Stimulated activated naive B cell treated with anti-CD40 and anti-IgM and Interleukin-4, amounts not matched to agents 10 μg/mL and 1 μg/mL and 100 μg/mL, for 72 hours (primary cell): ENCODE data around the gene STIM1.
A peak's percentile ranks its signal among the peaks of the same experiment; 100 is the strongest.

Experiments used
- ATAC-seq, 2 donors: fragments of 150-1000 bp; cut with Tn5 transposase; replicated peaks; 2 replicates each; pipeline ENCODE4 v1.10.0; 2021; ENCODE audit warnings: moderate library complexity in 1 of 2
- DNase-seq: peaks from one replicate; pipeline ENCODE4 v3.0.0; 2021
- H3K27ac Mint-ChIP-seq: one replicate; pipeline ENCODE4 v1.8.0; 2022; ENCODE audit warnings: mild to moderate bottlenecking, mixed read lengths
- H3K27me3 Mint-ChIP-seq, 2 donors: one replicate each; pipeline ENCODE4 v1.8.0; 2022; ENCODE audit warnings: mixed read lengths in 2 of 2
- H3K36me3 Mint-ChIP-seq, 2 donors: one replicate each; pipeline ENCODE4 v1.8.0; 2022; ENCODE audit warnings: mixed read lengths in 2 of 2, mild to moderate bottlenecking in 1 of 2
- H3K4me1 Mint-ChIP-seq, 2 donors: one replicate each; pipeline ENCODE4 v1.8.0; 2022; ENCODE audit warnings: mixed read lengths in 2 of 2, mild to moderate bottlenecking in 1 of 2
- H3K4me3 Mint-ChIP-seq, 2 donors: one replicate each; pipeline ENCODE4 v1.8.0; 2022; ENCODE audit warnings: mild to moderate bottlenecking in 2 of 2, mixed read lengths in 2 of 2, moderate library complexity in 1 of 2
- H3K9me3 Mint-ChIP-seq, 2 donors: one replicate each; pipeline ENCODE4 v1.8.0; 2022; ENCODE audit warnings: mixed read lengths in 2 of 2, mild to moderate bottlenecking in 1 of 2

Gene STIM1

GRCh38 chr11:3972431-3972830 is 117.0 kb downstream of the STIM1 start:
- no peaks in the 10 kb centered on the region for H3K27me3 Mint-ChIP-seq
- peaks cover 16 to 36% of the 10 kb centered on the region in 2 donors for H3K36me3 Mint-ChIP-seq
- DNase-seq (no peak), ATAC-seq (no peak)
- H3K4me1 Mint-ChIP-seq: peaks cover 16 to 49% of the 10 kb centered on the region in 2 donors
- no peak overlapping the region for H3K27ac Mint-ChIP-seq
- H3K9me3 Mint-ChIP-seq: no peaks in the 10 kb centered on the region
- H3K4me3 Mint-ChIP-seq: no peak overlapping the region

- Mint-ChIP-seq H3K4me1 (peaks cover 22 to 46% of the 10 kb centered on the region in 2 donors), H3K9me3 (no peaks in the 10 kb centered on the region), H3K36me3 (peaks cover 8 to 26% of the 10 kb centered on the region in 2 donors), H3K4me3 (no peak overlapping the region), H3K27ac (no peak overlapping the region), H3K27me3 (no peaks in the 10 kb centered on the region)
- no peak for ATAC-seq
- DNase-seq: no peak
Measured at GRCh38 chr11:3977078-3977477, 121.6 kb downstream of the STIM1 start.

- Mint-ChIP-seq H3K27me3 (no peaks in the 10 kb centered on the region), H3K36me3 (peaks cover 0 to 10% of the 10 kb centered on the region in 2 donors), H3K4me1 (peaks cover 31 to 57% of the 10 kb centered on the region in 2 donors), H3K9me3 (no peaks in the 10 kb centered on the region), H3K4me3 (no peak overlapping the region), H3K27ac (no peak overlapping the region)
- ATAC-seq (no peak), DNase-seq (no peak)
Measured at GRCh38 chr11:3981084-3981633, 125.7 kb downstream of the STIM1 start.

- Mint-ChIP-seq H3K4me1 (peaks cover 28 to 55% of the 10 kb centered on the region in 2 donors), H3K27me3 (no peaks in the 10 kb centered on the region), H3K27ac (no peak overlapping the region)
Measured at GRCh38 chr11:3982431-3982830, 127.0 kb downstream of the STIM1 start.

GRCh38 chr11:3983101-3983500 is 127.6 kb downstream of the STIM1 start:
- Mint-ChIP-seq H3K36me3 (peaks cover 5 to 13% of the 10 kb centered on the region in 2 donors), H3K4me3 (no peak overlapping the region), H3K9me3 (no peaks in the 10 kb centered on the region), H3K4me1 (peaks cover 30 to 60% of the 10 kb centered on the region in 2 donors), H3K27ac (no peak overlapping the region), H3K27me3 (no peaks in the 10 kb centered on the region)
- DNase-seq (no peak), ATAC-seq (no peak)

More at GRCh38 chr11:3982431-3982830, 127.0 kb downstream of the STIM1 start:
- DNase-seq: no peak
- Mint-ChIP-seq H3K4me3 (no peak overlapping the region), H3K9me3 (no peaks in the 10 kb centered on the region), H3K36me3 (peaks cover 2 to 9% of the 10 kb centered on the region in 2 donors)
- ATAC-seq: no peak

GRCh38 chr11:3984896-3985295 is 129.4 kb downstream of the STIM1 start:
- DNase-seq (no peak), ATAC-seq (peak; percentile 67 to 83)
- H3K4me3 Mint-ChIP-seq: no peak overlapping the region
- no peaks in the 10 kb centered on the region for H3K27me3 Mint-ChIP-seq
- no peak overlapping the region for H3K27ac Mint-ChIP-seq
- H3K4me1 Mint-ChIP-seq: peaks cover 30 to 59% of the 10 kb centered on the region in 2 donors
- peaks cover 13 to 17% of the 10 kb centered on the region in 2 donors for H3K36me3 Mint-ChIP-seq
- H3K9me3 Mint-ChIP-seq: peaks cover 0 to 2% of the 10 kb centered on the region in 2 donors

- no peaks in the 10 kb centered on the region for H3K27me3 Mint-ChIP-seq
- H3K4me3 Mint-ChIP-seq: no peak overlapping the region
- peaks cover 29 to 60% of the 10 kb centered on the region in 2 donors for H3K4me1 Mint-ChIP-seq
- peaks cover 0 to 2% of the 10 kb centered on the region in 2 donors for H3K9me3 Mint-ChIP-seq
- DNase-seq: no peak
- ATAC-seq: no peak
- no peak overlapping the region for H3K27ac Mint-ChIP-seq
- peaks cover 14 to 15% of the 10 kb centered on the region in 2 donors for H3K36me3 Mint-ChIP-seq
Measured at GRCh38 chr11:3985631-3986030, 130.2 kb downstream of the STIM1 start.

GRCh38 chr11:3986301-3986700 is 130.8 kb downstream of the STIM1 start:
- no peak for DNase-seq
- Mint-ChIP-seq H3K4me3 (no peak overlapping the region), H3K4me1 (peaks cover 27 to 58% of the 10 kb centered on the region in 2 donors), H3K36me3 (peaks cover 14 to 15% of the 10 kb centered on the region in 2 donors), H3K27me3 (no peaks in the 10 kb centered on the region), H3K9me3 (peaks cover 0 to 2% of the 10 kb centered on the region in 2 donors), H3K27ac (no peak overlapping the region)
- ATAC-seq: no peak

- DNase-seq: no peak
- Mint-ChIP-seq H3K27me3 (no peaks in the 10 kb centered on the region), H3K36me3 (peaks cover 23 to 26% of the 10 kb centered on the region in 2 donors), H3K4me1 (peaks cover 14 to 33% of the 10 kb centered on the region in 2 donors), H3K4me3 (no peak overlapping the region), H3K27ac (no peak overlapping the region), H3K9me3 (peaks cover 4% of the 10 kb centered on the region in 2 donors)
- no peak for ATAC-seq
Measured at GRCh38 chr11:3989276-3989920, 133.9 kb downstream of the STIM1 start.

- Mint-ChIP-seq H3K4me1 (peaks cover 14 to 34% of the 10 kb centered on the region in 2 donors), H3K27me3 (no peaks in the 10 kb centered on the region), H3K4me3 (no peak overlapping the region), H3K9me3 (peaks cover 8 to 9% of the 10 kb centered on the region in 2 donors), H3K27ac (no peak overlapping the region), H3K36me3 (peaks cover 28 to 31% of the 10 kb centered on the region in 2 donors)
- ATAC-seq (peak in 1 of 2 donors; percentile 33), DNase-seq (no peak)
Measured at GRCh38 chr11:3989921-3990290, 134.4 kb downstream of the STIM1 start.

GRCh38 chr11:3990406-3990805 is 134.9 kb downstream of the STIM1 start:
- Mint-ChIP-seq H3K27ac (no peak overlapping the region), H3K9me3 (peaks cover 12 to 13% of the 10 kb centered on the region in 2 donors), H3K27me3 (no peaks in the 10 kb centered on the region), H3K36me3 (peaks cover 33 to 36% of the 10 kb centered on the region in 2 donors), H3K4me1 (peaks cover 14 to 34% of the 10 kb centered on the region in 2 donors), H3K4me3 (no peak overlapping the region)
- DNase-seq (no peak), ATAC-seq (no peak)

GRCh38 chr11:3992964-3993363 is 137.5 kb downstream of the STIM1 start:
- Mint-ChIP-seq H3K4me3 (no peak overlapping the region), H3K27me3 (no peaks in the 10 kb centered on the region), H3K36me3 (peaks cover 30 to 37% of the 10 kb centered on the region in 2 donors), H3K9me3 (peaks cover 13% of the 10 kb centered on the region in 2 donors), H3K4me1 (peaks cover 21 to 46% of the 10 kb centered on the region in 2 donors), H3K27ac (no peak overlapping the region)
- ATAC-seq (no peak), DNase-seq (no peak)

GRCh38 chr11:3994030-3994640 is 138.7 kb downstream of the STIM1 start:
- ATAC-seq (no peak), DNase-seq (no peak)
- Mint-ChIP-seq H3K4me1 (peaks cover 20 to 44% of the 10 kb centered on the region in 2 donors), H3K36me3 (peaks cover 26 to 35% of the 10 kb centered on the region in 2 donors), H3K27ac (no peak overlapping the region), H3K27me3 (no peaks in the 10 kb centered on the region), H3K9me3 (peaks cover 13% of the 10 kb centered on the region in 2 donors), H3K4me3 (no peak overlapping the region)

- ATAC-seq (no peak), DNase-seq (no peak)
- Mint-ChIP-seq H3K27ac (no peak overlapping the region), H3K27me3 (no peaks in the 10 kb centered on the region), H3K9me3 (peaks cover 12 to 13% of the 10 kb centered on the region in 2 donors), H3K4me3 (no peak overlapping the region), H3K36me3 (peaks cover 23 to 33% of the 10 kb centered on the region in 2 donors), H3K4me1 (peaks cover 20 to 38% of the 10 kb centered on the region in 2 donors)
Measured at GRCh38 chr11:3995307-3995706, 139.8 kb downstream of the STIM1 start.
